Astrocyte of the spinal cord (primary cell): Measurements from ENCODE around the gene SHROOM1.

Experiments used
- DNase-seq: peaks from one replicate; pipeline ENCODE4 v3.0.0; 2011; ENCODE audit warnings: low read depth, low spot score
- H3K4me3 ChIP-seq: 2 replicates; pipeline ENCODE4 v1.5.1; 2011; ENCODE audit warnings: low read depth, mild to moderate bottlenecking, low read length, moderate library complexity
- in situ Hi-C: cut with HindIII; loops from 2 replicates; pipeline ENCODE4 v1.10.0; 2017; ENCODE audit warnings: low sequenced_read_pairs
- TF ChIP-seq, protein P1 (sequence below): IDR thresholded peaks from 2 replicates; pipeline ENCODE4 v1.5.1; 2012; ENCODE audit warnings: low read depth, mild to moderate bottlenecking, low read length, inconsistent platforms

SHROOM1 gene

DNA sequence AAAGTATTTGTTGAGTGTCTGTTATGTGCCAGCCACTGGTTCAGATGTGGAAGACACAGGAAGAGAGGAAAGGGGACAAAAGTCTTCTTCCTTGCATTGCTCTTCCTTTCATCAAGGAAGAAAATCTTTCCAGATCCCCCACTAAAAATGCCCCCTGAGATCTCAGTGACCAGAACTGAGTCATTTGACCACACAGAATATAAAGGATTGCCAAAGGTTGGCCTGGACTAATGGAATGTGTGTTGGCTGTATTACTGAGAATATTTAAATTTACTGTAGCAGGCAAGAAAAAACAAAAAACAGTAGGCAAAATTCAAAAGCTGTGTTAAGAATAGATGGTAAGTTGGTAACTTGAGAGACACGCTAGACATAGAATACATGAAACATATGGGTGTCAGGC lies 43.4 kb downstream of the SHROOM1 start:
- H3K4me3 ChIP-seq = no peak overlapping the region
- TF ChIP-seq, protein P1, sequence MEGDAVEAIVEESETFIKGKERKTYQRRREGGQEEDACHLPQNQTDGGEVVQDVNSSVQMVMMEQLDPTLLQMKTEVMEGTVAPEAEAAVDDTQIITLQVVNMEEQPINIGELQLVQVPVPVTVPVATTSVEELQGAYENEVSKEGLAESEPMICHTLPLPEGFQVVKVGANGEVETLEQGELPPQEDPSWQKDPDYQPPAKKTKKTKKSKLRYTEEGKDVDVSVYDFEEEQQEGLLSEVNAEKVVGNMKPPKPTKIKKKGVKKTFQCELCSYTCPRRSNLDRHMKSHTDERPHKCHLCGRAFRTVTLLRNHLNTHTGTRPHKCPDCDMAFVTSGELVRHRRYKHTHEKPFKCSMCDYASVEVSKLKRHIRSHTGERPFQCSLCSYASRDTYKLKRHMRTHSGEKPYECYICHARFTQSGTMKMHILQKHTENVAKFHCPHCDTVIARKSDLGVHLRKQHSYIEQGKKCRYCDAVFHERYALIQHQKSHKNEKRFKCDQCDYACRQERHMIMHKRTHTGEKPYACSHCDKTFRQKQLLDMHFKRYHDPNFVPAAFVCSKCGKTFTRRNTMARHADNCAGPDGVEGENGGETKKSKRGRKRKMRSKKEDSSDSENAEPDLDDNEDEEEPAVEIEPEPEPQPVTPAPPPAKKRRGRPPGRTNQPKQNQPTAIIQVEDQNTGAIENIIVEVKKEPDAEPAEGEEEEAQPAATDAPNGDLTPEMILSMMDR = no peak
- peak; percentile 70 for DNase-seq
- in situ Hi-C loops = no loop called here

DNA sequence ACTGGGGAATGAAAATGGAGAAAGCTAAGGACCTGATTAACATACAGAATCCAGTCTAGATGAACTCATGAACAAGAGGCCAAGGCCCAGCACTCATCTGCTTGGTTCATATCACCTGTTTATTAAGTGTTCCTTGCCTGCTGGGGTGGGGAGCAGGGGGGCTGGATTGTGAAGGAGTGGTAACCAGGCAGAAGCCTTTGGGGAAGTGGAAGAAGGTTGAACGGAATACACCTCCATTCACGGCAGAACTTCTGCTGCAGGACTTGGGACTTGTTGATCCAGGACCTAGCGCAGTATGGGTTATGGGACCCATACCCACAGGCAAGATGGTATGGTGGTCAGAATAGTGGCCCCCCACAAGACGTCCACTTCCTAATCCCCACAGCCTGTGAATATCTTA lies 44.6 kb downstream of the SHROOM1 start:
- TF ChIP-seq, protein P1 = no peak
- no peak for DNase-seq
- in situ Hi-C loops = no loop called here
- no peak overlapping the region for H3K4me3 ChIP-seq

GRCh38 chr5:132785365-132785764 lies 45.1 kb downstream of the SHROOM1 start:
- peak; percentile 33 for DNase-seq
- TF ChIP-seq, protein P1 = no peak
- H3K4me3 ChIP-seq = no peak overlapping the region
- in situ Hi-C loops = no loop called here

- TF ChIP-seq, protein P1 = no peak
- peak; percentile 52 for DNase-seq
- in situ Hi-C loops = no loop called here
- no peak overlapping the region for H3K4me3 ChIP-seq
Observed at GRCh38 chr5:132782101-132782500, 48.3 kb downstream of the SHROOM1 start.

- in situ Hi-C loops = no loop called here
- no peak overlapping the region for H3K4me3 ChIP-seq
- DNase-seq = no peak
- TF ChIP-seq, protein P1 = no peak
Observed at GRCh38 chr5:132781029-132781428, 49.4 kb downstream of the SHROOM1 start.

DNA sequence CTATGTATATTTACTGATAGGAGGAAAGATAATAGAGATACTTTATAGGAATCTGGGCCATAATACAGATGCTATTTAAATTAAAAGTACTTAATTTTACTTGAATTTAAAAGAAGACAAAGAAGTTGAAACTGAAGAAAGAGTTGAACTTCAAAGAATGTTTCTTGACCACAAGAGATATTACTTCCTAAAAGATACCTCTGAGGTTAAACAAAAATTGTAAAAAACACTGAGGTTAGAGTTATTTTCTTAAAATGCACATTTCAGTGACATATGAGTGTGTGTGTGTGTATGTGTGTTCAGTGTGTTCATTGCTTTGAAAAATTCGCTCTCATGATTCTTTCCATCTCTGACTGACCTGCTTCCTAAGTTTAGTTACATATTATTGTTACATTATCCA lies 49.9 kb downstream of the SHROOM1 start:
- TF ChIP-seq, protein P1 = no peak
- H3K4me3 ChIP-seq = no peak overlapping the region
- in situ Hi-C loops = no loop called here
- no peak for DNase-seq

GRCh38 chr5:132779961-132780360 lies 50.5 kb downstream of the SHROOM1 start:
- no peak for DNase-seq
- in situ Hi-C loops = no loop called here
- no peak overlapping the region for H3K4me3 ChIP-seq
- TF ChIP-seq, protein P1 = no peak
